Measurements from ENCODE around the gene CPLX4. TPM values are rescaled to one million over a fixed set of nuclear protein-coding genes. Genes with fewer than 3 reads are reported as not detected.

Gene CPLX4
- total RNA-seq, 1 experiment from 2014 or later = not detected

GRCh38 chr18:59272891-59273758 is 45.3 kb downstream of the CPLX4 start, which contains the start of gene RAX (continued):
- TF ChIP-seq AFF4 (CRISPR knock-in tag; IDR thresholded peaks at IDR 0.05; ENCODE audit: borderline replicate concordance) = peak; percentile 61; the same call in 1 of the 2 replicates
- TF ChIP-seq CREB1 (CRISPR knock-in tag; IDR thresholded peaks at IDR 0.05) = peak; percentile 98
- TF ChIP-seq, protein P1, sequence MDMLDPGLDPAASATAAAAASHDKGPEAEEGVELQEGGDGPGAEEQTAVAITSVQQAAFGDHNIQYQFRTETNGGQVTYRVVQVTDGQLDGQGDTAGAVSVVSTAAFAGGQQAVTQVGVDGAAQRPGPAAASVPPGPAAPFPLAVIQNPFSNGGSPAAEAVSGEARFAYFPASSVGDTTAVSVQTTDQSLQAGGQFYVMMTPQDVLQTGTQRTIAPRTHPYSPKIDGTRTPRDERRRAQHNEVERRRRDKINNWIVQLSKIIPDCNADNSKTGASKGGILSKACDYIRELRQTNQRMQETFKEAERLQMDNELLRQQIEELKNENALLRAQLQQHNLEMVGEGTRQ (CRISPR knock-in tag; IDR thresholded peaks at IDR 0.05) = peak; percentile 22; the same call in 1 of the 2 replicates
- peak; percentile 95 for TF ChIP-seq ETV6 (CRISPR knock-in tag; IDR thresholded peaks at IDR 0.05)
- TF ChIP-seq, protein P2, sequence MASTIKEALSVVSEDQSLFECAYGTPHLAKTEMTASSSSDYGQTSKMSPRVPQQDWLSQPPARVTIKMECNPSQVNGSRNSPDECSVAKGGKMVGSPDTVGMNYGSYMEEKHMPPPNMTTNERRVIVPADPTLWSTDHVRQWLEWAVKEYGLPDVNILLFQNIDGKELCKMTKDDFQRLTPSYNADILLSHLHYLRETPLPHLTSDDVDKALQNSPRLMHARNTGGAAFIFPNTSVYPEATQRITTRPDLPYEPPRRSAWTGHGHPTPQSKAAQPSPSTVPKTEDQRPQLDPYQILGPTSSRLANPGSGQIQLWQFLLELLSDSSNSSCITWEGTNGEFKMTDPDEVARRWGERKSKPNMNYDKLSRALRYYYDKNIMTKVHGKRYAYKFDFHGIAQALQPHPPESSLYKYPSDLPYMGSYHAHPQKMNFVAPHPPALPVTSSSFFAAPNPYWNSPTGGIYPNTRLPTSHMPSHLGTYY (CRISPR knock-in tag; IDR thresholded peaks at IDR 0.05) = peak; percentile 57; the same call in 1 of the 2 replicates
- TF ChIP-seq ELF4 (CRISPR knock-in tag; IDR thresholded peaks at IDR 0.05; ENCODE audit: low read depth) = peak; percentile 98
- TF ChIP-seq, protein P3, sequence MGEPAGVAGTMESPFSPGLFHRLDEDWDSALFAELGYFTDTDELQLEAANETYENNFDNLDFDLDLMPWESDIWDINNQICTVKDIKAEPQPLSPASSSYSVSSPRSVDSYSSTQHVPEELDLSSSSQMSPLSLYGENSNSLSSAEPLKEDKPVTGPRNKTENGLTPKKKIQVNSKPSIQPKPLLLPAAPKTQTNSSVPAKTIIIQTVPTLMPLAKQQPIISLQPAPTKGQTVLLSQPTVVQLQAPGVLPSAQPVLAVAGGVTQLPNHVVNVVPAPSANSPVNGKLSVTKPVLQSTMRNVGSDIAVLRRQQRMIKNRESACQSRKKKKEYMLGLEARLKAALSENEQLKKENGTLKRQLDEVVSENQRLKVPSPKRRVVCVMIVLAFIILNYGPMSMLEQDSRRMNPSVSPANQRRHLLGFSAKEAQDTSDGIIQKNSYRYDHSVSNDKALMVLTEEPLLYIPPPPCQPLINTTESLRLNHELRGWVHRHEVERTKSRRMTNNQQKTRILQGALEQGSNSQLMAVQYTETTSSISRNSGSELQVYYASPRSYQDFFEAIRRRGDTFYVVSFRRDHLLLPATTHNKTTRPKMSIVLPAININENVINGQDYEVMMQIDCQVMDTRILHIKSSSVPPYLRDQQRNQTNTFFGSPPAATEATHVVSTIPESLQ (CRISPR knock-in tag; IDR thresholded peaks at IDR 0.05) = peak; percentile 80; the same call in 1 of the 2 replicates
- TF ChIP-seq GRHL2 (CRISPR knock-in tag; IDR thresholded peaks at IDR 0.05; ENCODE audit: insufficient replicate concordance, severe bottlenecking) = no peak
- no peak for TF ChIP-seq OVOL2 (CRISPR knock-in tag; IDR thresholded peaks at IDR 0.05; ENCODE audit: borderline replicate concordance)
- TF ChIP-seq ZNF232 (CRISPR knock-in tag; IDR thresholded peaks at IDR 0.05) = peak; percentile 96
- peak; percentile 90; the same call in 1 of the 2 replicates for TF ChIP-seq NFE2L1 (CRISPR knock-in tag; IDR thresholded peaks at IDR 0.05)
- no peak for TF ChIP-seq JAZF1 (CRISPR knock-in tag; IDR thresholded peaks at IDR 0.05)
- TF ChIP-seq ZNF263 (CRISPR knock-in tag; IDR thresholded peaks at IDR 0.05; ENCODE audit: low read depth) = peak; percentile 82
- TF ChIP-seq ZNF281 (CRISPR knock-in tag; IDR thresholded peaks at IDR 0.05) = peak; percentile 98
- TF ChIP-seq FOXP4 (CRISPR knock-in tag; IDR thresholded peaks at IDR 0.05) = peak; percentile 97
- TF ChIP-seq HMGXB4 (CRISPR knock-in tag; IDR thresholded peaks at IDR 0.05) = peak; percentile 91
- no peak for TF ChIP-seq ZNF396 (CRISPR knock-in tag; IDR thresholded peaks at IDR 0.05; ENCODE audit: borderline replicate concordance)
- TF ChIP-seq TEAD1 (CRISPR knock-in tag; IDR thresholded peaks at IDR 0.05) = peak; percentile 83
- peak; percentile 96 for TF ChIP-seq MAX (CRISPR knock-in tag; IDR thresholded peaks at IDR 0.05)
- TF ChIP-seq, protein P4, sequence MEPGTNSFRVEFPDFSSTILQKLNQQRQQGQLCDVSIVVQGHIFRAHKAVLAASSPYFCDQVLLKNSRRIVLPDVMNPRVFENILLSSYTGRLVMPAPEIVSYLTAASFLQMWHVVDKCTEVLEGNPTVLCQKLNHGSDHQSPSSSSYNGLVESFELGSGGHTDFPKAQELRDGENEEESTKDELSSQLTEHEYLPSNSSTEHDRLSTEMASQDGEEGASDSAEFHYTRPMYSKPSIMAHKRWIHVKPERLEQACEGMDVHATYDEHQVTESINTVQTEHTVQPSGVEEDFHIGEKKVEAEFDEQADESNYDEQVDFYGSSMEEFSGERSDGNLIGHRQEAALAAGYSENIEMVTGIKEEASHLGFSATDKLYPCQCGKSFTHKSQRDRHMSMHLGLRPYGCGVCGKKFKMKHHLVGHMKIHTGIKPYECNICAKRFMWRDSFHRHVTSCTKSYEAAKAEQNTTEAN (CRISPR knock-in tag; IDR thresholded peaks at IDR 0.05) = peak; percentile 93
- TF ChIP-seq SMAD4 (CRISPR knock-in tag; IDR thresholded peaks at IDR 0.05) = peak; percentile 78; the same call in 1 of the 2 replicates
